Ramos (cell line): ENCODE measurements around the gene KAT6B.

Experiments used
- in situ Hi-C: fragments of 300-500 bp; cut with MboI; formaldehyde crosslinking; loops from one replicate; pipeline ENCODE4 v1.14.3; 2022; ENCODE audit warnings: low sequenced_read_pairs; ENCODE audit not compliant: unreplicated experiment

The KAT6B gene

DNA sequence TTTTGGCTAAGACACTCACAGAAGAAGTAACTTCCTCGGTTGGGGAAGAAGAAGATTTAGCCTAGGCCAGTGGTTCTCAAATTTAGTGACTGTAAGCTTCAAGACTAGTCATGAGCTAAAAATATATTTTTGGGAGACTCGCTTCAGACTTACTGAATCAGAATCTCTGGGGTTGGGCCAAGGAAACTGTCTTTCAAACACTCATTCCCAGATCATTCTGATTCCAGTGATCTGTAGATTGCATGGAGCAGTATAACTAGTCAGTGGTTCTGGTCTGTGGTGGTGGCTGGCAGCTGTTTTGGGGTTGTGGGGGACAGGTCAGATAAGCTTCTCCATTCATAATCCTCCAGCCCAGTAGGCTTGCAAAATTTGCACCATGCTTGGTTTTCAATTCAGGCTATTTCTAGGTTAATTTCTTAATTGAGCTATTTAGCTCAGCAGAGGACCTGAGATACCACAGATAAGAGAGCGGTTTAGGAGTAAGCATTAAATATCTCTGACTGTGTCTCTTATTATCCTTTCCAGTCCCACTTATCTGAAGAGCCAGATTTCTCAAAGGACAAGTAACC lies 3.8 kb upstream of the KAT6B start:
- in situ Hi-C loops: no loop called here

DNA sequence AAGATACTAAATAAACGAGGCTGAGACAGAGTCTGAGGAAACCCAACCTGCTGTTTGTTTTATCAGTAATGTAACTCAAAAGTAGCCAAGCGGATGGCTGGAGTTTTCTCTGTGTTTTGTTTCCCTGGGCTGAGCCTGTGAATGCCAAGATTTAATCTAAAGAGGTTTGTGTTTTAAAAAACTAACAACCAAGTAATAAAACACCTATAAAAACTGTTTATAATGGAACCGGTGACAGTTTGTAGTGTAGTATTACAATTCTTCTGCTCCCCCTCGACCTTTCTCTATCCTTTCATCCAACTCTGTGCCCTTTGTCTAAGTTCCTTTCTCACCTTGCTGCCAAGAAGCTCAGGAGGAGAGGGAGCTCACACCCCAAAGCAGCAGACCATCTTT lies 2.6 kb upstream of the KAT6B start:
- in situ Hi-C loops: no loop called here

DNA sequence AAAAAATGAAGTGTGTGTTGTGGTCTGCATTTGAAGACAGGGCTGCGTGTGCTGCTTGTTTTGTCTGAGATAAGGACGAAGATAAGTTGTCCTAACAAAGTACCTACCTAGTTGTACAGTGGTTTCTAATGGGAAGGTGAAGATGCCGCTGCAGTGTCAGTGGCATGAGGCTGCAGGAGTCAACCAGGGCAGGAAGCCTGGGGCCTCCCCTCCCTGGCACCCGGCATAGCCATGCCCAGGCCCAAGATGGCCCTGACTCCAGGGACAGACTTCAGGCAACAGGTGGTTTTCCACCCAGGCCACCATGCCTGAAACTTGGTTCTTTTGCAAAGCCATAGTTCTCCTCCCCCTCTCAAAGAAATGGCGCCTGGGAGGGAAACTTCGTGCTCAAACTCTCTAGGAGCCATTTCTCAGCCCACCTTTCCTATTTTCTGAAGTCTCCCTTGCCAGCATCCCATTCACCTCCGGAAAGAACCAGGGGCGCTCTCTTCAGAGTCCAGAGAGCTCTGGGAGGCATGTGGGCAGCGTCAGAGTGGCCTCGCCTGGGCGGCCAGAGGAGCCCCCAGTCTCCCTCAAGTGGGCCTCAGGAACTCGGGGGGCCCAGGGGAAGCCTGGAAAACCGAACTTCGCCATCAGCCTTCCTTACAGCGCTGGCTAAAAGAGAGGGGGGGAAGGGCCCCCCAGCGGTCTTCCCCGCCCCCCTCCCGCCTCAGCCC lies 2.1 kb upstream of the KAT6B start:
- in situ Hi-C loops: no loop called here

DNA sequence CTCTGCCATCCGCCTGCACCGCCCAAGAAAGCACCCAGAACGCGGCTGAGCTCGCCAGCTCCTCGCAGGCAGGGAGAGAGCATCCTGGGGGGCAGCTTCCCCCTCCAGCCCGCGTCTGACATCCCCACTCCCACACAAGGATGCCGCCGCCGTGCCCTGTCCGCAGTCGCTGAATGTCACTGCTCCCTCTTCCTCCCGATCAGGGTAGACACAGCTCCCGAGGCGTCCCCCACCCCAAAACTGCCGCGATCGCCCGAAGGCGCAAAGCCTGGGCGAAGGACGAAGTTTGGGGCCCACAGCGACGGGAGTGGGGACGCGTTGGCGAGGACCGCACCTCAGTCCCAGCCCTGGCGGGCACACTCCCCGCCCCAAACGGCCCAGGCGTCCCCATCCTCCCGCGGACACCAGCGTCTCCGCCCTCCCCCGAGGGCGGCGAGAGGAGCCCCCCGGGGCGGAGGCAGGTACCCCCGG lies 1.5 kb upstream of the KAT6B start:
- in situ Hi-C loops: no loop called here

DNA sequence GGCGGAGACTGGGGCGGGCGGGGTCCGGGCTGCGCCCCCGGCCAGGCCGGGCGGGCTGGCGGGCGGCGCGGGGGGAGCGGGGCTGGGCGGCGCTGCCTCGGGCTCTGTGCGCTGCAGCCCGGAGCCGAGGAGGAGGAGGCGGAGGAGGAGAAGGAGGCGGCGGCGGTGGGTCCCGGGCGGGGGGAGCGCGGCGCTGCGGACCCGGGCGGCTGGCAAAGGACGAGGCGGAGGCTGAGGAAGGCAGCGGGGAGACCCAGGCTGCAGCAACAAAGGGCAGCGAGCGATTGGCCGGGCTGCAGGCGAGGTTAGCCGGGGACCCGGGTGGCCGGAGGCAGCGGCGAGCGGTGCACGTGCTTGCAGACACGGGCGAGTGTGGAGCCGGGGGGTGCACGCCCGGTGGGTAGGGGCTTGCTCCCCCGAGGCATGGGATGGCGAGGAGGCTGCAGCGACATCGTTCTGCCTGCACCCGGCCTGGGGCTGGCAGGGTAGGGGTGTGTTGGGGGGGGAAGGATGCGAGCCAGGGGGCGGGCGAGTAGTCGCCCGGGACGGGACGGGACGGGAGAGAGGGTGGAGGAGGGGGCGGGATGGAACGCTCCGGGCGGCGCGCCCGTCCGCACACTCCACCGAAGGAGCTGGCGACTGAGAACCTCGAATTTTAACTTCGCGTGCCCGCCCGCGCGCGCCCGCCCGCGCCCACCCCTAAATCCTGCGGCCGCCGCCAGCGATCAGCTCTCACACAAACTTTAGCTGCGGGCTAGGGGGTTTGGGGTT lies 844 bp upstream of the KAT6B start:
- in situ Hi-C loops: no loop called here

DNA sequence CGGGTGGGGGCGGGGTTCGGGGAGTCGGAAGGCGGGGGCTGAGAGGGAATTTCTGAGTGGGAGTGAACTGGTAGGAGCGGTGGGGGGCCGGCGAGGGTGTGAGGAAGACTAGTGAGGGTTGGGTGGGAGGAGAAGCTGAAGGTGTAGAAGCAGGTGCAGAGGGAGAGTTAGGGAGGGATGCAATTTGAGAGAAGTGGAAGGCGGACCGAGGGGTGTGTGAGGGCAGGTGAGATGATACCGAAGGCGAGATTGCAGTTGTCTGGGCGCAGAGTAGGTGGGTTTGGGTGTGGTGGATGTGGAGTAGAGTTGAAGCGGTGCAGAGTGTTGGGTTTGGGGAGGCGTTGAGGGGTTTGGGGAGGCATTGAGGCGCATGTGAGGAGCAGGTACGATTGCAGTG lies 643 bp downstream of the KAT6B start:
- in situ Hi-C loops: no loop called here

DNA sequence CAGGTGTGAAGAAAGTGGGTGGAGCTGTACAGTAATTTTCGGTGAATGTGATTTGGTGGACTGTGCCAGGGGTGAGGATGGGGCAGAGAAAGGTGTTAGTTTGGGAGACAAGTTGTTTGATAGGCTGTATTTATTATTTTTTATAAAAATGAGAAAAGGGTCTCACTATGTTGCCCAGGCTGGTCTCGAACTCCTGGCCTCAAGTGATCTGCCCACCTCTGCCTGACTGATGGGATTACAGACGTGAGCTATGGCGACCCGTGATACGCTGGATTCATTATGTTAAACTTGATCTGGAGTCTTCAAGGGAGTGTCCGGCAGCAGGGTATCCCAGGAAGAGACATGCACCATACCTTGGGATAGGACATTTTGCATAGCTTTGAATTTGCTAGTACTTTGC lies 1.3 kb downstream of the KAT6B start:
- in situ Hi-C loops: no loop called here

DNA sequence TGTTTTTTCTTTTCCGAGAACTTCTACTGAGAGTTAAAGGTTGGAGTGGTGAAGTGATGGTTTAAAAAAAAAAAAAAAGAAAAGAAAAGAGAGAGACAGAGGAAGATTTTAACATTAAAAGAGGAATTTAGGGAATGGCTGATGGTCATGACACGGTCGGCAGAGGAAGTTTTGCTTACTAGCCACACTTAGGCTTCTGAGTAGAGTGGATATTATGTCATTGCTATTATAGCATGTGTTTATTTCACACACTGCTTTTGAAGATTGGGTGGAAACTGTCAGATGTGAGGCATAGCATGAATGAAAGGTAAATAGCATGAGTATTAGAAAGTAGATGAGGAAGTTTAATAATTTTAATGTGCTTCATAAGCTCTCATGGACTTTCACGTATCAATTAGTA lies 2.5 kb downstream of the KAT6B start:
- in situ Hi-C loops: no loop called here

DNA sequence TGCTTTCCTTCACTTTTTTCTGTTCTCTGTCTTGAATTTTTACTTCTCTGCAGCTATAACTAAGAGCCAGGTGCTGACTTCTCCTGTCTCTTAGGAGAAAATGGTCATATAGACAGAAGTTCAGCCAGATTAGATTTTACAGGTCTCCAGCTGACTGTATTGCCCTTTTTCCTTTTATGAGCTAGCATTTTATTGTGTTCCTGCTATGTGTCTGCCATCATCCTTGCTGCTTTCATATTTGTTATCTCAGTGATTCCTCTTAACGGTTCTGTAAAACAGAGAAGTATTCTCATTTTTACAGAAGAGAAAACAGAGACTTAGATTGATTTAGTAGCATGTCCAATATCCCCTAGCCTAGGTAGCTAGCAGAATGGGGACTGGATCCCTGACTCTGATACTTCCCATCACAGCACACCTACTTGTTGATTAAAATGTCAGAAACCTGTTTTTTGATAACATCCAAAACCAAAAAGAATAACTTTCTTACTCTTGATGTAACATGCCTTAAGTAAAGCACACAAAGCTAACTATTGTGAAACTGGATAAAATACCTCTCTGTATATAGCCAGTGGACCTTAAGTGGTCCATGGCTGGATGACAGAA lies 5.2 kb downstream of the KAT6B start:
- in situ Hi-C loops: no loop called here

DNA sequence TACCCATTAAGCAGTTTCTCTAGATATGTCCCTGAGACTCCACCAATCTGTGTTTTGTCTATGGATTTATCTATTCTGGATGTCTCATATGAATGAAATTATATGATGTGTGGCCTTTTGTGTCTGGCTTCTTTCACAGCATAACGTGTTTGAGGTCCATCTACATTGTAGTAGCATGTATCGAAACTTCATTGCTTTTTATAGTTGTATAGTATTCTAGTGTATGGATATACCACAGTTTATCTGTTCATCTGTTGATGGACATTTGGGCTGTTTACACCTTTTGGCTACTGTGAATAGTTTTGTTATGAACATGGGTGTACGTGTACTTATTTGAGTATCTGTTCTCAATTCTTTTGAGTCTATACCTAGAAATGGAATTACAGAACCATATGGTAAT lies 9.6 kb downstream of the KAT6B start:
- in situ Hi-C loops: no loop called here

DNA sequence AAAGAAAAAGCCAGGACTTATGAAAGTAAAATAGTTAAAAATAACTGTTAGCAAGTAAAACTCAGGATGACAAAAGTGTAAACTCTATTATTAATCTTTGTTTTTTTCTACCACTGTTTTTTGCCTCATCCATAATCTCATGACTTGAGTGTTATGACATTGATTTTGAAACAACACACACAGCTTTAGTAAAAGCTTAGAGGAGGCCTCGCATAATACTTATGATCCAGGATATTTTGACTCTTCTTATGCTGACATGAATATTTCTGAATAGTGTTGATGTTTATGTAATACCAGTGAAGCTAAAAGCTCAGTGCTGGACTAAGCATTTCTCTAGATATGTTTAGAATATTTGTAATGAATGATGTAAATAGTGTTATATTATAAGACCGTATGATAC lies 10.5 kb downstream of the KAT6B start:
- in situ Hi-C loops: no loop called here

DNA sequence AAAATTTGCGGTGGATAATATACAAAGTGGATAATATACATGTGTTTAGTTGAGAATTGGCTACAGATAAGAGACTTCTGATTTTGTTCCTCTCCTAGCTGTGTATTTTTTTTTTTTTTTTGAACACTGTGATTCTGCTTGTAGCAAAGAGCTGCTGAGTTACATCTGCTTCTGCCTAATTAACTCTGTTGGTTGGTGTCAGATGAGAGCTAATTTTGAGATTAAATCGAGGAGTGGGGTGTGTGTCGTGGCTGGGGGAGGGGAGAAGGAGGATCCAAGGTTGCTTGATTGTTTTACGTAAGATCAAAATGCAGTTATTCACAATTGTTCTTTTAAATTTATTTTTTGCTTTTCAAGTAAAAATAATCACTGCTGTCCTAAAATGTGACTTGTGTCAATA lies 11.3 kb downstream of the KAT6B start:
- in situ Hi-C loops: no loop called here

DNA sequence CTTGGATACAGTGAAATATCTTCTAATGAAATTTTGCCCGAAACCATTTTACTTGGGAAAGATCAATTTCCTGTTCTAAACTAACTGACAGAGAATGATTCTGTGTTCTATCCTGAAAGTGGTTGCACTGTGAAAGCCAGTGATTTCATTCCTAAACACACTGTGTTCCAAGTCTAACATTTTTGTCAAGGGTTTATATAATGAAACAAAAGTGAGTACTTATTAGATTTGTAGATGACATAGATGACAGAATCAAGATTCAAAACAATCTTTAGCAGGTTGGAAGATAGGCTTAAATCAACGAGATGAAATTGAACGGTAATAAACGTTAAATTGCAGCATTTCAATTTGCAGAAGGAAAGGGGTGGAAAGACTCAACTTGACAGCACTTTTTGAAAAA lies 13.3 kb downstream of the KAT6B start:
- in situ Hi-C loops: no loop called here

DNA sequence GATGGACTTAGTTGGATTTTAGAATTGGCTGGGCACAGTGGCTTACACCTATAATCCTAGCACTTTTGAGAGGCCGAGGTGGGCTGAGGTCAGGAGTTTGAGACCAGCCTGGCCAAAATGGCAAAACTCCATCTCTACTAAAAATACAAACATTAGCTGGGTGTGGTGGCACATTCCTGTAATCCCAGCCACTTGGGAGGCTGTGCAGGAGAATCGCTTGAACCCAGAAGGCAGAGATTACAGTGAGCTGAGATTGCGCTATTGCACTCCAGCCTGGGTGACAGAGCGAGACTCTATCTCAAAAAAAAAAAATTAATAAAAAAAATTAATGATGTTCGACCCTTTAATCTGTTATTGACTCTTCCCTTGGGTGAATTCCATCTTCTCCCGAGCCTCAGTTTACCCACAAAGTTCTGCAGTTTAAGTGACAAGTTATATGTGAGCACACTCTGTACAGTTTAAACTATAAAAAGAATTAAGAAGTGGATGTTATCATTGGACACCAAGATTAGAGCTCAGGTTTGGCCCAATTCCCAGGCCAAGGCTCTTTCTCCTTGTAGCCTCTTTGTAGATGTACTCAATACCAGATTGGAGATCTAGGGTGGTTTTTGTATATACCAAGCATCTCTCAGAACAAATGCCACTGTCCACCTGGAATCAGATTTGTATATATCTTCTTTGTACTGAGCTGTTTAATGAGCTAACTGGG lies 15.0 kb downstream of the KAT6B start:
- in situ Hi-C loops: no loop called here

DNA sequence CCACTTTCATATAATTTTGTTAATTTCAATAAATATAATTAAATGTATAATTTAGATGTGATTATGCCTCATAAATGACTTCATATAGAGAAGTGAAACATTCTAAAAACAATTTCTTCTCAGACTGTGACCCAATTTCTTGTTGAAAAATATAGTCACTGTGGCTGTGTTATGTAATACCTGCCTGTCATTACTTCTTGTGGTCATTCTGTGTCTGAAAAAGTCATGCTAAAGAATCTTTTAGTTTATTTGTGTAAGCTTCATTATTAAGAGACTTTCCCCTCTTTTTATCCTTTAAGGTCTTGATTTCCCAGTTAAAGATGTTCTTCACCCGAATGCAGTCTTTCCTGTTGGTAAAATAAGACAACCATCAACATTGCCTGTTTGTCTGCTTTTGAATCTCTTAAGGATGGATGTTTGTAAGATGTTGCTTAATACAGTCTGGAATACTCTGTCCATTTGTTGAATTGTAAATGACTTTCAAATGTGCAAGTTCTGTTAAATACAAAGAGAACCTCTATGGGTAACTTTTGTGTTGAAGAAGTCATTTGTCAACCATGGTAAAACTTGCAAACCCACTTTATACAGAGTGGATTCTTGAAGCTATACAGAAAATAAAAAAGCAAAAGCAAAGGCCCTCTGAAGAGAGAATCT lies 16.0 kb downstream of the KAT6B start:
- in situ Hi-C loops: no loop called here

DNA sequence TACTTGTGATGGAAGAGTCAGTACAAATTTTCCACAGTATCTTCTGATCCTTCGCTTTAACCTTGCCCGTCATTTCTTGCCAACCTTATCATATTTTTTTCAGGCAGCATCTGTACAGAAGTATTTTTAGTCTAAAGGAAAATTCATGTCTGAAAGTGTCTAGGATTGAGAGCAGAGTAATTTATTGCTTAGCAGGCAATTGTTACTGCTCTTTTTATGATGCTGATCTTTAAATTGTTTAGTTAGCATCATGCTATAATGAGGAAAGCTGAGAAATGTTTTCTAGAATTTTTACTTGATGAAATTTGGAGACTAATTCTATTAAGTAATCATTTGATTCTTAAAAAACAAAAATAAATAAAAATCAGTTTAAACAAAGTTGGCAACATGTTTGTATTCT lies 20.6 kb downstream of the KAT6B start:
- in situ Hi-C loops: no loop called here

DNA sequence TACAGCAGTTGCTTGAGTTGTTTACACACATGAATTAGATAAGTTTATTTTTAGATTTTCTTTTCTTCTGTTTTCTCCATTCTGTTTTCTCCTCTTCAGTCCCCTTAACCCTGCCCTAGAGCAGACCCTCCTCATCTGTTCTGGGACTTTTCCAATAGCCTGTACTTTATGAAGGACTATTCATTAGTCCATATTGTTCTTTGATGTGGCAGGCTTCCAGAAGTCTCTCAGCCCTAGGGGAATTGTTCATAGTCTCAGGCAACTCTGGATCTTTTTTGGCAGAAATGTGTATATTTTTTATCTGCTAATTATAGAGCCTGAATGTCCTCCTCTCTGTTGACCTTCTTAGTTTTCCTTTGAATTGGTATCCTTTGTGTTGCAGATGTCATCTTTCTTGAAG lies 25.4 kb downstream of the KAT6B start:
- in situ Hi-C loops: no loop called here

DNA sequence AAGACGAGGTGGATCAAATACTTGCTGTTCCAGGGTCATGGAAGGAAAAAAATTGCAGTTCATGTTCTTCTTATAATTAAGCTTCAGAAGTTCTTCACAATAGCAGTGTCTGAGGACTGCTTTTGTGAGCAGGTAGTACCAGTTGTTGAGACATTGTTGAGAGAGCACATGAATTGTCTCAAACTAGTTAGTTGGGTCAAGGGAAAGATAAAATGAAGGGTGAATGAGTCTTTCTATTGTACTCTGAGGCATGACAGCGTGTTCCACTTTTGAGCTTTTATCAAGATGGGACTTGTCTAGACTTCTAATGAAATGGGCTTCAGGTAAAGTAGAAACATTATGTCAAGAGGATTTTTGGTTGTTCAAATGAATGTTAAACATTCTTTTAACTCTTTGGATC lies 26.0 kb downstream of the KAT6B start:
- in situ Hi-C loops: no loop called here

DNA sequence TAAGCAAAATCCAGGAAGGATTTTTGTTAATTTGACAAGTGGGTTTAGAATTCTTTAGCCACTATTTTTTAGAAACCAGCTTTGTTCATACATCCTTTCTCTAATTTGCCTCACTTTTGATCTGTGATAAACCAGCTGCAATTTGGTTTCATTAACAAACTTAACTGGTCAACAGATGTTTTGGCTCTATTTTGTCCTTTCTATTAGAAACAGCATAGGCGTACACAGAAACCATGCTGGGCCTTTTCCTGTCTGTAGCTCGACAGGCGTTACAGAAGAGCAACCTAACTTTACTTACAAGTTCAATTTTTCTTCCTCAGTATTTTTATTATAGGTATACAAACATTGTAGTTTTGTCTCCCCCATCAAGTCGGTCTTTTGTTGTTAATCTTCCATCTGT lies 28.2 kb downstream of the KAT6B start:
- in situ Hi-C loops: no loop called here

DNA sequence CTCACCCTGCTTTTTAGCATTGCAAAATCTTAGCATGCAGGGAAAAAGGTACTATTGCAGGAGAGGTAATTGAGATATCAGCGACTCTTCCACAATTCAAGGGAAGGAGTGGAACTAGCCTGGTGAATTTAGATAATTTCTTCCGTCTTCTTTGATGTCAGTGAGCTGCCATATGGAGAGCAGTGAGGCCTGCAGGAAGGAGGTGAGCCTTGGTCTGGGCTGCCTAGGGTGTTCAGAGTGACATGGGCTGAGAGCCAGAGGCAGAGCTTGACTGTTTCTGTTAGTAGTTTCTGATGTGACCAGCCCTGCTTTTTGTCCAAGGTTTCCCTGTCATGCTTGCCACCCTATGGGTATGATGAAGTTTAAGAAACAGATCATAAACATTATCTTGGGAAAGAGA lies 28.6 kb downstream of the KAT6B start:
- in situ Hi-C loops: no loop called here
